Neural cell (in vitro differentiated cells): ENCODE data around the gene FOXF2. TPM values are rescaled to one million over a fixed set of nuclear protein-coding genes. Genes with fewer than 3 reads are reported as not detected.

ENCODE experiments used
- H2AFZ ChIP-seq: fragments of 200-600, 300-800 bp; sonication (generic), shearing (Covaris generic); 2 replicates; pipeline ENCODE4 v1.6.0; 2014; ENCODE audit warnings: low read depth, mild to moderate bottlenecking, antibody characterized with exemption, low read length, moderate library complexity
- H3F3A ChIP-seq: fragments of 200-600 bp; shearing (Covaris generic); 2 replicates; pipeline ENCODE4 v1.6.1; 2016; ENCODE audit warnings: mild to moderate bottlenecking, moderate library complexity, mixed read lengths, antibody characterized with exemption, low read length; ENCODE audit not compliant: insufficient read depth, poor library complexity, severe bottlenecking
- H3K27ac ChIP-seq: fragments of 200-600, 300-800 bp; sonication (generic), shearing (Covaris generic); 2 replicates; pipeline ENCODE4 v1.5.1; 2014; ENCODE audit warnings: mild to moderate bottlenecking, low read length, moderate library complexity
- H3K27me3 ChIP-seq: fragments of 300-800, 200-600 bp; sonication (generic), shearing (Covaris generic); 2 replicates; pipeline ENCODE4 v1.6.0; 2014; ENCODE audit warnings: mild to moderate bottlenecking, low read depth, low read length, moderate library complexity; ENCODE audit not compliant: insufficient read depth
- H3K36me3 ChIP-seq: fragments of 300-800, 200-600 bp; sonication (generic), shearing (Covaris generic); 2 replicates; pipeline ENCODE4 v1.5.1; 2014; ENCODE audit warnings: mild to moderate bottlenecking, antibody characterized with exemption, low read length, moderate library complexity; ENCODE audit not compliant: insufficient read depth
- H3K4me2 ChIP-seq: fragments of 300-800, 200-600 bp; sonication (generic), shearing (Covaris generic); 2 replicates; pipeline ENCODE4 v1.6.0; 2014; ENCODE audit warnings: mild to moderate bottlenecking, low read length
- H3K4me3 ChIP-seq: fragments of 300-800, 200-600 bp; sonication (generic), shearing (Covaris generic); 2 replicates; pipeline ENCODE4 v1.5.1; 2014; ENCODE audit warnings: mild to moderate bottlenecking, low read length, moderate library complexity
- H3K79me2 ChIP-seq: fragments of 200-600 bp; shearing (Covaris generic); replicated peaks from 2 replicates; pipeline ENCODE4 v1.6.0; 2014; ENCODE audit warnings: mild to moderate bottlenecking, low read length, moderate library complexity; ENCODE audit not compliant: insufficient read depth
- H3K9ac ChIP-seq: fragments of 300-800, 200-600 bp; sonication (generic), shearing (Covaris generic); 2 replicates; pipeline ENCODE4 v1.6.1; 2016; ENCODE audit warnings: mild to moderate bottlenecking, low read length, mixed read lengths
- H3K9me2 ChIP-seq: fragments of 200-600 bp; shearing (Covaris generic); 2 replicates; pipeline ENCODE4 v1.6.1; 2016; ENCODE audit warnings: mild to moderate bottlenecking, low read length, mixed read lengths; ENCODE audit not compliant: insufficient read depth
- H3K9me3 ChIP-seq: fragments of 200-600, 300-800 bp; sonication (generic), shearing (Covaris generic); 2 replicates; pipeline ENCODE4 v1.6.1; 2016; ENCODE audit warnings: mild to moderate bottlenecking, mixed run types, low read length, moderate library complexity, mixed read lengths
- H4K20me1 ChIP-seq: fragments of 200-600 bp; shearing (Covaris generic); 2 replicates; pipeline ENCODE4 v1.6.1; 2016; ENCODE audit warnings: mild to moderate bottlenecking, mixed run types; ENCODE audit not compliant: insufficient read depth
- CTCF ChIP-seq: fragments of 450-650 bp; IDR thresholded peaks from 2 replicates; pipeline ENCODE4 v1.5.1; 2014; ENCODE audit warnings: antibody characterized with exemption, mild to moderate bottlenecking, moderate library complexity; ENCODE audit not compliant: poor library complexity, severe bottlenecking
- EP300 ChIP-seq: fragments of 450-650 bp; conservative IDR thresholded peaks from 2 replicates; pipeline ENCODE4 v1.6.1; 2014; ENCODE audit warnings: antibody characterized with exemption, mild to moderate bottlenecking, moderate library complexity; ENCODE audit not compliant: poor library complexity, severe bottlenecking
- EZH2 ChIP-seq: fragments of 200-600, 300-800 bp; shearing (Covaris generic), sonication (generic); IDR thresholded peaks from 2 replicates; pipeline ENCODE4 v1.6.1; 2014; ENCODE audit warnings: antibody characterized with exemption, low read length, borderline replicate concordance, mild to moderate bottlenecking; ENCODE audit not compliant: insufficient read depth, poor library complexity, severe bottlenecking
- MXI1 ChIP-seq: fragments of 450-650 bp; conservative IDR thresholded peaks from 2 replicates; pipeline ENCODE4 v1.6.1; 2014; ENCODE audit warnings: antibody characterized with exemption, mild to moderate bottlenecking; ENCODE audit not compliant: poor library complexity, severe bottlenecking
- POLR2AphosphoS5 ChIP-seq: IDR thresholded peaks from 2 replicates; pipeline ENCODE4 v1.6.1; 2012
- RAD21 ChIP-seq: fragments of 450-650 bp; conservative IDR thresholded peaks from 2 replicates; pipeline ENCODE4 v1.6.1; 2014; ENCODE audit warnings: antibody characterized with exemption, mild to moderate bottlenecking, moderate library complexity
- REST ChIP-seq: IDR thresholded peaks from 2 replicates; pipeline ENCODE4 v1.6.1; 2012; ENCODE audit warnings: borderline replicate concordance
- SMC3 ChIP-seq: fragments of 450-650 bp; conservative IDR thresholded peaks from 2 replicates; pipeline ENCODE4 v1.6.1; 2014; ENCODE audit warnings: antibody characterized with exemption, mild to moderate bottlenecking, moderate library complexity; ENCODE audit not compliant: poor library complexity
- TAF1 ChIP-seq: IDR thresholded peaks from 2 replicates; pipeline ENCODE4 v1.6.1; 2012; ENCODE audit warnings: low read depth
- polyA minus RNA-seq: library from RNA; depleted of rRNA, polyadenylated mRNA; stranded (reverse); fragments of >200 nt; gene quantifications from 2 replicates; pipeline ENCODE4 v1.2.3, GENCODE V29; 2014
- polyA plus RNA-seq: library from polyadenylated mRNA; depleted of rRNA; stranded (reverse); fragments of >200 nt; gene quantifications from 2 replicates; pipeline ENCODE4 v1.2.3, GENCODE V29; 2014

FOXF2 gene
- polyA plus RNA-seq (not detected in 2 replicates), polyA minus RNA-seq (not detected in 2 replicates)

GRCh38 chr6:1389369-1390132 is at the start of gene FOXF2:
Gene FOXF2 (plus strand): TSS chr6:1389576. CDS start chr6:1389948, 372 bp downstream.
- Histone ChIP-seq H3K36me3 (no peaks in the 10 kb centered on the region), H3K4me3 (peak within 1 kb of the TSS; percentile 60), H3K9me2 (no peaks in the 10 kb centered on the region), H3K4me2 (no peak within 1 kb of the TSS), H3K27ac (no peak within 1 kb of the TSS), H3K9me3 (no peaks in the 10 kb centered on the region), H2AFZ (no peak within 1 kb of the TSS), H3K27me3 (peaks cover 94% of the 10 kb centered on the region), H3K79me2 (no peaks in the 10 kb centered on the region), H4K20me1 (no peaks in the 10 kb centered on the region), H3F3A (no peaks in the 10 kb centered on the region), H3K9ac (peak within 1 kb of the TSS; percentile 12)
- TF ChIP-seq EP300: no peak

GRCh38 chr6:1346101-1346500 is 43.3 kb upstream of the FOXF2 start:
- Histone ChIP-seq H3K9ac (no peak overlapping the region), H3K4me2 (no peak overlapping the region), H3K27ac (no peak overlapping the region), H3K9me3 (peaks cover 4% of the 10 kb centered on the region), H3K27me3 (no peaks in the 10 kb centered on the region), H3K4me3 (no peak overlapping the region), H4K20me1 (no peaks in the 10 kb centered on the region), H3K79me2 (no peaks in the 10 kb centered on the region), H3K36me3 (no peaks in the 10 kb centered on the region), H3K9me2 (no peaks in the 10 kb centered on the region), H2AFZ (no peak overlapping the region), H3F3A (no peaks in the 10 kb centered on the region)
- no peak for TF ChIP-seq SMC3
- no peak for TF ChIP-seq REST
- no peak for TF ChIP-seq MXI1
- TF ChIP-seq POLR2AphosphoS5: no peak
- TF ChIP-seq EZH2: no peak
- no peak for TF ChIP-seq TAF1
- TF ChIP-seq EP300: no peak
- TF ChIP-seq CTCF: no peak
- TF ChIP-seq RAD21: no peak
